Cardiac septum (tissue), 1 donor: Measurements from ENCODE around the gene KRTAP4-3. TPM values are rescaled to one million over a fixed set of nuclear protein-coding genes. Genes with fewer than 3 reads are reported as not detected.
"Not testable (repeated sequence)": the region's sequence is repeated elsewhere in the genome, so short reads cannot be mapped to it uniquely, and the experiment has no call there.

Experiments used
- DNase-seq: peaks from one replicate; pipeline ENCODE4 v3.0.0-alpha.2; 2020; ENCODE audit warnings: low spot score
- intact Hi-C: fragments of 100-400 bp; cut with DNase I; formaldehyde crosslinking; loops from one replicate; pipeline ENCODE4 v1.14.0; 2022
- total RNA-seq: library from RNA; stranded (reverse); fragmentation: NEBNext Ultra II Directional; extraction: Animal tissue kit (Norgen Biotek cat#: 25700); gene quantifications from one replicate; pipeline ENCODE4 v1.2.1, GENCODE V29; 2021
- donor health status: DM: no; HTN: no; CAD: no.

Gene KRTAP4-3
- total RNA-seq, 1 donor from 2014 or later: not detected

- DNase-seq, intact Hi-C loops: not testable (repeated sequence)
These were observed 7.8 kb downstream of the KRTAP4-3 start for GRCh38 chr17:41160190-41160589.

DNA sequence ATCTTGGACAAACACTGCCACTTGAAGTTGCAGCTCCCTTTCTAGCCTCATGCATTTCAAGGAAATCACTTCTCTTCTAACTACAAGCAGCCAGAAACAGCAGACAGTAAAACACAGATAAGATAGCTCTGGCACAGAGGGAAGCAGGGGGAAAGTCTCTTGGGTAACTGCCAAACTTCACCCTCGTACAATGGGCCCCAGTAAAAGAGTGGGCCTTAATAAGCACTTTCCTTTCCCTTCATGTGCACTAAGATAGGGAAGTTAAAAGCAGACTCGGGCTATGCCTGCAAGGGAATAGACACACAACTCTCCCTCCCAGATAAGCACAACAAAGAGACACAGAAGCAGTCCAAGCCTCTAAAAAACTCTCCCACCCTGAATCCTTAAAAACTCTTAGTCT, 14.2 kb downstream of the KRTAP4-3 start:
- intact Hi-C loops: no loop called here
- no peak for DNase-seq

- intact Hi-C loops: no loop called here
- no peak for DNase-seq
These were observed 16.5 kb downstream of the KRTAP4-3 start for GRCh38 chr17:41151525-41151924.

GRCh38 chr17:41150026-41150425, 18.0 kb downstream of the KRTAP4-3 start:
- intact Hi-C loops: no loop called here
- DNase-seq: no peak

- intact Hi-C loops: no loop called here
- no peak for DNase-seq
These were observed 18.4 kb downstream of the KRTAP4-3 start, which contains the start of gene KRTAP4-5 for GRCh38 chr17:41149652-41149985. Gene KRTAP4-5 (minus strand): TSS chr17:41149825. CDS start chr17:41149767, 58 bp downstream.

DNA sequence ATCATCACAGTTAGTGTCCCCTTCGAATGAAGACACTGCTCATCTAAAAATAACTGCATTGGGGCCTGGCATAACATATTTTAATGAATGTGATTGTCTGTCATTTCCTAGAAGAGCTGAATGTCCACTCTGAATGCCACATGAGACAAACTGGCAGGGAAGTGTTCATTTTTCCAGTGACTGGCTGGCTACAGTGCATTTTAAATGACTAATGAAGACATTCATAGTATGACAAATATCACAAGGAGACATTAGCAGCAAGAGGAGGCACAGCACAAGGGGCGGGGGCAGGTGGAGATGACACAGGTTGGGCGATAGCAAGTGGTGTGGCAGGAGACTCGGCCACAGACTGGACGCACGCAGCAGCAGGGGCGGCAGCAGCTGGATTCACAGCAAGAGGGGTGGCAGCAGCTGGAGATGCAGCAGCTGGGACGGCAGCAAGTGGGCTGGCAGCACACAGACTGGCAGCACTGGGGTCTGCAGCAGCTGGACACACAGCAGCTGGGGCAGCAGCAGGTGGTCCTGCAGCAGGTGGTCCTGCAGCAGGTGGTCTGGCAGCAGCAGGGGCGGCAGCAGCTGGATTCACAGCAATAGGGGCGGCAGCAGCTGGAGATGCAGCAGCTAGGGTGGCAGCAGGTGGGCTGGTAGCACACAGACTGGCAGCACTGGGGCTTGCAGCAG, 18.9 kb downstream of the KRTAP4-3 start:
- DNase-seq, intact Hi-C loops: not testable (repeated sequence)

- intact Hi-C loops: no loop called here
- DNase-seq: no peak
These were observed 20.4 kb downstream of the KRTAP4-3 start for GRCh38 chr17:41147531-41148204.

GRCh38 chr17:41145261-41145660, 22.8 kb downstream of the KRTAP4-3 start:
- intact Hi-C loops: no loop called here
- no peak for DNase-seq

DNA sequence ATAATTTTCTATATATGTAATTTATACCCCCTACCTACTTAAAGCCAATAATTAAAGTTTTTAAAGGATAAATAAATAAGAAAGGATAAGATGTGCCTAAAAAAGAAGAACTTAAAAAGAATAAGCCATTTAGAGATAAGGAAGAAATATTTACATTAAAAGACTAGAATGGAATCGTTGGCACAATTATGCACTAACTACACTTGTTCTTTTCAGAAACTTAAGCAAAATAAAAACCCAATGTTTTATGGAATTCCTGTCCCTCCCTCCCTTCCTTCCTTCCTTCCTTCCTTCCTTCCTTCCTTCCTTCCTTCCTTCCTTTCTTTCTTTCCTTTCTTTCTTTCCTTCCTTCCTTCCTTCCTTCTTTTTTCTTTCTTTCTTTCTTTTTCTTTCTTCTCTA, 23.2 kb downstream of the KRTAP4-3 start:
- intact Hi-C loops: no loop called here
- DNase-seq: no peak

DNA sequence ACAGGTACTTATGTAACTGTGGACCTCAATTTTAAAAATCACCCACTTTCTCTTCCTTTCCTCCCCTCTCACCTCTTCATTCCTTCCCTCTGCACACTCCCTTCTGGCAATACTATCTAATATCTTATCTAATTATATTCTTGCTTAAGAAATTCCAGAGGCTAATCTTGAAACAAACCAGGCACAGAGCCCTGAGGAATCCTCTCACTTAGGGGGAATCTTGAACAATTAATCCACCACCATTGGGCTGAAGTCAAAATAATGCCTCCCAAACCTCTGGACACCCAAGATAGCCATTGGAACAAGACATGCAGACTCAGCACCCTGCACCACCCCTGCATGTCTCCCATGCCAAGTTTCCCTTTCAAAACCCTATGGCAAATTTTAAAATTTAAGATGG, 26.7 kb downstream of the KRTAP4-3 start:
- intact Hi-C loops: no loop called here
- no peak for DNase-seq

GRCh38 chr17:41140360-41141131, 27.5 kb downstream of the KRTAP4-3 start, which contains the start of gene KRTAP4-6:
Gene KRTAP4-6 (minus strand): TSS chr17:41140544. CDS start chr17:41140487, 57 bp downstream.
- intact Hi-C loops: no loop called here
- no peak for DNase-seq

DNA sequence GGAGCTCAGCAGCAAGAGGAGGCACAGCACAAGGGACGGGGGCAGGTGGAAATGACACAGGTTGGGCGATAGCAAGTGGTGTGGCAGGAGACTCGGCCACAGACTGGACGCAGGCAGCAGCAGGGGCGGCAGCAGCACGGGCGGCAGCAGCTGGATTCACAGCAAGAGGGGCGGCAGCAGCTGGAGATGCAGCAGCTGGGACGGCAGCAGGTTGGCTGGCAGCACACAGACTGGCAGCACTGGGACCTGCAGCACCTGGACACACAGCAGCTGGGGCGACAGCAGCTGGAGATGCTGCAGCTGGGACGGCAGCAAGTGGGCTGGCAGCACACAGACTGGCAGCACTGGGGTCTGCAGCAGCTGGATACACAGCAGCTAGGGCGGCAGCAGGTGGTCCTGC, 28.2 kb downstream of the KRTAP4-3 start:
- intact Hi-C loops, DNase-seq: not testable (repeated sequence)

GRCh38 chr17:41133880-41134735, 33.9 kb downstream of the KRTAP4-3 start:
- DNase-seq: no peak
- intact Hi-C loops: no loop called here

GRCh38 chr17:41131979-41132378, 36.0 kb downstream of the KRTAP4-3 start:
- intact Hi-C loops: no loop called here
- no peak for DNase-seq

GRCh38 chr17:41127371-41127770, 40.6 kb downstream of the KRTAP4-3 start:
- no peak for DNase-seq
- intact Hi-C loops: no loop called here

- intact Hi-C loops: no loop called here
- no peak for DNase-seq
These were observed 41.6 kb downstream of the KRTAP4-3 start for GRCh38 chr17:41126412-41126811.

DNA sequence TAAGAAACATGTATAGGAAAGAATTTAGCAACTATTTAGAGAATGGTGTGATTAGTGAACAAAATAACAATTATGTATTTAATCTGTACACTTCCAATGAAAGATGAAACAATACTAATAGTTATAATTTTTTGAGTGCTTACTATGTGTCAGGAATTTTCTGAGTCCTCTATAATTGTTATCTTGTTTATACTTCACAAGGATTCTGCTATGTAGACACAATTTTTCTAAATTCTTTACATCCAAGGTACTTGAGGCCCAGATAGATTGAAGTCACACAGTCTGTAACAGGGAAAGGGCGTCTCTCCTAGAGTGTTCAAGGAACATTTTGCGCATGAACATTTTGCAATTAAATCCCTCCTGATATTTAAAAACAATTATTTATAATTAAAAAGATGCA, 43.0 kb downstream of the KRTAP4-3 start:
- intact Hi-C loops: no loop called here
- no peak for DNase-seq

- DNase-seq, intact Hi-C loops: not testable (repeated sequence)
These were observed 44.0 kb downstream of the KRTAP4-3 start, which contains the start of gene KRTAP4-12 for GRCh38 chr17:41123991-41124371. Gene KRTAP4-12 (minus strand): TSS chr17:41124182. CDS start chr17:41124122, 60 bp downstream.

GRCh38 chr17:41123292-41123990, 44.6 kb downstream of the KRTAP4-3 start:
- intact Hi-C loops, DNase-seq: not testable (repeated sequence)
